Natural killer cell (primary cell): Measurements from ENCODE around the gene PYCR2. TPM values are rescaled to one million over a fixed set of nuclear protein-coding genes. Genes with fewer than 3 reads are reported as not detected.

Experiments
- ATAC-seq, 3 donors: fragments of 150-1000 bp in 2 of 3; fragments of 200-7000 bp in 1 of 3; cut with Tn5 transposase; 1 replicate in 1 of 3; 2 replicates in 2 of 3; pipeline ENCODE4 v1.10.0; 2021; ENCODE audit warnings: mild to moderate bottlenecking in 2 of 3, moderate library complexity in 2 of 3
- DNase-seq, 2 donors: peaks; one replicate each; pipeline versions ENCODE4 v3.0.0 to v3.0.0-alpha.2; 2013 to 2021; ENCODE audit warnings: mixed read lengths in 1 of 2
- H3K27ac ChIP-seq: one replicate; pipeline ENCODE4 v1.5.1; 2013; ENCODE audit warnings: mild to moderate bottlenecking, low read length
- H3K27me3 ChIP-seq: one replicate; pipeline ENCODE4 v1.6.1; 2013; ENCODE audit warnings: low read length; ENCODE audit not compliant: control insufficient read depth, insufficient read depth
- H3K36me3 ChIP-seq: one replicate; pipeline ENCODE4 v1.6.1; 2013; ENCODE audit warnings: low read length; ENCODE audit not compliant: control insufficient read depth, insufficient read depth
- H3K4me1 ChIP-seq: one replicate; pipeline ENCODE4 v1.6.1; 2013; ENCODE audit warnings: low read length; ENCODE audit not compliant: control insufficient read depth, insufficient read depth
- H3K4me3 ChIP-seq: one replicate; pipeline ENCODE4 v1.5.1; 2013; ENCODE audit warnings: low read length
- H3K9me3 ChIP-seq: one replicate; pipeline ENCODE4 v1.6.1; 2013; ENCODE audit warnings: low read length; ENCODE audit not compliant: control insufficient read depth, insufficient read depth
- H3K27ac Mint-ChIP-seq, 2 donors: one replicate each; pipeline ENCODE4 v1.8.0; 2022; ENCODE audit warnings: mild to moderate bottlenecking in 2 of 2, mixed read lengths in 2 of 2, moderate library complexity in 1 of 2
- H3K27me3 Mint-ChIP-seq, 2 donors: one replicate each; pipeline ENCODE4 v1.8.0; 2022; ENCODE audit warnings: low read depth in 2 of 2, mixed read lengths in 2 of 2
- H3K36me3 Mint-ChIP-seq: one replicate; pipeline ENCODE4 v1.8.0; 2022; ENCODE audit warnings: mixed read lengths
- H3K4me1 Mint-ChIP-seq, 2 donors: one replicate each; pipeline ENCODE4 v1.8.0; 2022; ENCODE audit warnings: mixed read lengths in 2 of 2
- H3K4me3 Mint-ChIP-seq: one replicate; pipeline ENCODE4 v1.8.0; 2022; ENCODE audit warnings: mild to moderate bottlenecking, moderate library complexity, mixed read lengths
- H3K9me3 Mint-ChIP-seq, 2 donors: one replicate each; pipeline ENCODE4 v1.8.0; 2022; ENCODE audit warnings: mixed read lengths in 2 of 2
- CTCF ChIP-seq: fragments of 200-600 bp; IDR thresholded peaks from one replicate; pipeline ENCODE4 v1.8.0; 2022; ENCODE audit warnings: antibody characterized with exemption
- WGBS: methylation state at CpG from one replicate; pipeline ENCODE4 v1.1.7; 2013; ENCODE audit warnings: missing lambda C conversion rate; ENCODE audit not compliant: insufficient coverage; 5-methylcytosine and 5-hydroxymethylcytosine counted together
- intact Hi-C: fragments of 100-400 bp; cut with micrococcal nuclease; formaldehyde crosslinking; loops from one replicate; pipeline ENCODE4 v1.14.2; 2022
- total RNA-seq, 4 donors: library from RNA; stranded (reverse); fragments of 120-200 nt in 1 of 4; gene quantifications; one replicate each; pipeline versions ENCODE4 v1.2.3 to v1.2.4, GENCODE V29; 2013 to 2022

Gene PYCR2
- total RNA-seq, 3 donors from 2014 or later (not counting 1 experiment from before 2014, with no cell fraction given): 57.7 to 74.5 (median 62.6) TPM

GRCh38 chr1:225915538-225915991 lies 8.5 kb downstream of the PYCR2 start:
- H3K27me3 ChIP-seq: no peaks in the 10 kb centered on the region
- 90% methylated on average over 7 of the region's 7 CpGs for WGBS
- peak in 1 of 3 donors; percentile 22 for ATAC-seq
- peak overlapping the region; percentile 28 for H3K4me3 Mint-ChIP-seq
- no peak overlapping the region for H3K27ac ChIP-seq
- H3K4me1 Mint-ChIP-seq: peaks cover 32 to 39% of the 10 kb centered on the region in 2 donors
- no peaks in the 10 kb centered on the region for H3K9me3 ChIP-seq
- no peak for TF ChIP-seq CTCF
- intact Hi-C loops: no loop called here
- peaks cover 23% of the 10 kb centered on the region for H3K4me1 ChIP-seq
- H3K4me3 ChIP-seq: no peak overlapping the region
- DNase-seq: no peak
- H3K27me3 Mint-ChIP-seq: no peaks in the 10 kb centered on the region
- H3K36me3 Mint-ChIP-seq: no peaks in the 10 kb centered on the region
- peak overlapping the region in 1 of 2 donors; percentile 61 for H3K27ac Mint-ChIP-seq
- no peaks in the 10 kb centered on the region for H3K9me3 Mint-ChIP-seq
- peaks cover 30% of the 10 kb centered on the region for H3K36me3 ChIP-seq

GRCh38 chr1:225914947-225915346 lies 9.1 kb downstream of the PYCR2 start:
- Mint-ChIP-seq H3K9me3 (no peaks in the 10 kb centered on the region), H3K4me1 (peaks cover 33 to 42% of the 10 kb centered on the region in 2 donors), H3K36me3 (no peaks in the 10 kb centered on the region), H3K27ac (peak overlapping the region in 1 of 2 donors; percentile 61), H3K27me3 (no peaks in the 10 kb centered on the region), H3K4me3 (no peak overlapping the region)
- Histone ChIP-seq H3K27ac (no peak overlapping the region), H3K4me1 (peaks cover 23% of the 10 kb centered on the region), H3K27me3 (no peaks in the 10 kb centered on the region), H3K36me3 (peaks cover 26% of the 10 kb centered on the region), H3K4me3 (no peak overlapping the region), H3K9me3 (no peaks in the 10 kb centered on the region)
- intact Hi-C loops: no loop called here
- DNase-seq (no peak), ATAC-seq (no peak)
- WGBS: 97% methylated on average over 4 of the region's 6 CpGs
- no peak for TF ChIP-seq CTCF

DNA sequence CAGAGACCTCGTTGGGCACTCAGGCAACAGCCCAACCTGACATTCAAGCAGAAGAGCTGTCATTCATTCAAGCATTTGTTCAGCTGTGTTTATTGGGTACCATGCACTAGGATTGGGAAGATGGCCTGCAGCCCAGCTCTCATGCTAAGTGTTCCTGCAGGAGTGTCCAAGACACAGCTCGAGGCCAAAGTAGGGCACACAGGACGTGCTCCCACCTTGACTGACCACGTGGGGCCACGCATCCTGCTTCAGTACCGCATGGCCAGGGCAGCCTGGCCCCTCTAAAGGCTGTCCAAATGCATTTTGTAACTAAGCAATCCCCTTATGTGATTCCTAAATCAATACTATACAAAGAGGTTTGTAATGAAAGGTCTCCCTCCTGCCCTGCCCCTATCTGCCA lies 9.7 kb downstream of the PYCR2 start:
- TF ChIP-seq CTCF: no peak
- Histone ChIP-seq H3K9me3 (no peaks in the 10 kb centered on the region), H3K4me1 (peaks cover 23% of the 10 kb centered on the region), H3K27me3 (no peaks in the 10 kb centered on the region), H3K36me3 (peaks cover 20% of the 10 kb centered on the region), H3K4me3 (no peak overlapping the region), H3K27ac (no peak overlapping the region)
- WGBS: 86% methylated on average over 6 of the region's 6 CpGs
- intact Hi-C loops: no loop called here
- H3K9me3 Mint-ChIP-seq: no peaks in the 10 kb centered on the region
- ATAC-seq (no peak), DNase-seq (no peak)
- H3K27ac Mint-ChIP-seq: no peak overlapping the region
- no peaks in the 10 kb centered on the region for H3K27me3 Mint-ChIP-seq
- no peak overlapping the region for H3K4me3 Mint-ChIP-seq
- no peaks in the 10 kb centered on the region for H3K36me3 Mint-ChIP-seq
- peaks cover 36 to 37% of the 10 kb centered on the region in 2 donors for H3K4me1 Mint-ChIP-seq
